Middle frontal gyrus (tissue), 1 donor: ENCODE data around the gene HMCN2.
"Not testable (repeated sequence)": the region's sequence is repeated elsewhere in the genome, so short reads cannot be mapped to it uniquely, and the experiment has no call there.

Experiments used
- DNase-seq: peaks from one replicate; pipeline ENCODE4 v3.0.0-alpha.2; 2015; ENCODE audit warnings: low spot score; ENCODE audit errors: extremely low spot score

HMCN2 gene

GRCh38 chr9:130387905-130388304, 122.3 kb downstream of the HMCN2 start:
- DNase-seq, result no peak

DNA sequence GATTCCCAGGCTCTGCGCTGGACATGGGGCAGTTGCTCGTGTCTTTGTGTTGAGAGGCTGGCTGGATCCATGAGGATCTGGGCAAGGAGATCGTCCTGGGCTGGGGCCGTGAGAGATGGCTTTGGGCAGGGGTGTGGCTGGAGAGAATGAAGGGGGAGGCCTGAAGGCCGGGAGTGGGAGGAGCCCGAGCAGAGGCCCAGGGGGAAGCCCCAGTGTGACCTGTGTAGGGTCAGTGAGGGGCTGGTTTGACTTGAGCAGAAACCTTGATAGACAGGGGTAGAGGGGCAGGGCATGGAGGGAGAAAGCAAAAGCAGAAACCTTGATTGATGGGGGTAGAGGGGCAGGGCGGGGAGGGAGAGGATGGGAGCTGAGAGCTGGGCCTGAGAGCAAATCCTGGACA, 124.8 kb downstream of the HMCN2 start:
- no peak for DNase-seq

- no peak for DNase-seq
Measured at GRCh38 chr9:130390986-130391385, 125.4 kb downstream of the HMCN2 start.

- no peak for DNase-seq
Measured at GRCh38 chr9:130391866-130392265, 126.3 kb downstream of the HMCN2 start.

DNA sequence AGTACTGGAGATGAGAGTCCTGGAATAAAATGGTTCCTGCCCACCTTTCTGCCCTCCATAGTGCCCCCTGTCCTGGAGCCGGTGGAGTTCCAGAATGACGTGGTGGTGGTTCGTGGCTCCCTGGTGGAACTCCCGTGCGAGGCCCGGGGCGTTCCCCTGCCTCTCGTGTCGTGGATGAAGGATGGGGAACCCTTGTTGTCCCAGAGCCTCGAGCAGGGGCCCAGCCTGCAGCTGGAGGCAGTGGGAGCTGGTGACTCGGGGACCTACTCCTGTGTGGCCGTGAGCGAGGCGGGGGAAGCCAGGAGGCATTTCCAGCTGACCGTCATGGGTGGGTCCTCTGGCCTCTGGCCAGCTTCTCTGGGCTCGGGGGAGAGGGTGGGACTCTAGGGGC, 128.1 kb downstream of the HMCN2 start:
- no peak for DNase-seq

GRCh38 chr9:130394320-130394719, 128.8 kb downstream of the HMCN2 start:
- no peak for DNase-seq

- DNase-seq, result no peak
Measured at GRCh38 chr9:130394814-130395470, 129.4 kb downstream of the HMCN2 start.

GRCh38 chr9:130395810-130396435, 130.4 kb downstream of the HMCN2 start:
- no peak for DNase-seq

DNA sequence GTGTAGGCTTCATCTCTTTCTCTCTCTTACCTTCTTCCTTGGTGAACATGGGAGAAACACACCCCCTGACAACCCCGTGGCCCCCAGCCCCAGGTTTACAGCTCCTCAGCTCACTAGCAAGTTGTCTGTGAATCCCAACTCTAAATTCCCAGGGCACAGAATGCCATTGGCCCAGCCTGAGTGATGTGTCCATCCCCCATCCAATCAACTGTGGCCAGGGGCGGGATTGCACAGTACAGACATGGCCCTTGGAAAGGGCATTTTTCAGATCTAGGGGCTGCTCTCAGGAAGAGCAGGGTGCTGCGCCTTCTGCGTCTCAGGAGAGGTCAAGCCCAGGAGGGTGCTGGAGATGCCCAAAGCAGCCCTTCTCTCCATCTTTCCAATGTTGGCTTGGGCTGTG, 131.0 kb downstream of the HMCN2 start:
- DNase-seq, result no peak

DNA sequence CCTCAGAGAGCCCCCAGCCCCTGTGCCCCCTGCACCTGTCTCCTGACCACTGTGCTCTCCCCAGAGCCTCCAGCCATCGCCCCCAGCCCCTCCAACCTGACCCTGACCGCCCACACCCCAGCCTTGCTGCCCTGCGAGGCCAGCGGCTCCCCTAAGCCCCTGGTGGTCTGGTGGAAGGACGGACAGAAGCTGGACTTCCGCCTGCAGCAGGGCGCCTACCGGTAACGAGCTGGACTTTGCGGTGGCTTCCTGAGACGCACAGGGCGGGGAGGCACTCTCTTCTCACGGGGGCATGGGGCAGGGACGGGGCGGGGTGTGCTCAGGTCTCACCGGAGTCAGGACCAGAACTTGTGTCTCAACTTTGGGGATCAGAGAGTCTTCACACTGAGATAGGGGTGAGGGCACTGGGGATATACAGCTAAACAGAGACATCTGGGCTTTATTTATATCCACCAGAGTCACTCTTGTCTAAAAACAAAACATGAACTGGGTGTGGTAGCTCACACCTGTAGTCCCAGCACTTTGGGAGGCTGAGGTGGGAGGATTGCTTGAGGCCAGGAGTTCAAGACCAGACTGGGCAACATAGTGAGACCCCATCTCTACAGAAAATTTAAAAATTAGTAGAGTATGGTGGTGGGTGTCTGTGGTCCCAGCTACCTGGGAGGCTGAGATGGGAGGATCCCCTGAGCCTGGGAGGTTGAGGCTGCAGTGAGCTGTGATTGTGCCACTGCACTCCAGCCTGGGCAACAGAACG, 133.1 kb downstream of the HMCN2 start:
- DNase-seq, result no peak

DNA sequence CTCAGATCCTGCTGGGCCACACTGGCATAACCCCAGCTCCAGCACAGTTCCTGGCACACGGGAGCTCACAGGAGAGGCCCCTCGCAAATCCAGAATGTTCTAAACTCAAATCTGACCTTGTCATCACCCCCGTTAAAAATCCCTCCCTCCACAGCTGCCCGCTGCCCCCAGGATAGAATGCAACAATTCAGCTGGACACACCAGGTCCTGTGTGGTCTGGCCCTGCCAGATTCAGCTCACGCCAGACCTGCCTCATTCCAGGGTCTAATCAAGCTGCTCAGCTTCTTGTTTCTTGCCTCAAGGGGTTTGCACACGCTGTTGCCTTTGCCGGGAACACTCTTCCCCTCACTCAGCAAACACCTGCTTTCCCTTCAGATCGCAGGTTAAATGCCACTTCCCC, 134.2 kb downstream of the HMCN2 start:
- no peak for DNase-seq

GRCh38 chr9:130400870-130401269, 135.3 kb downstream of the HMCN2 start:
- no peak for DNase-seq

- not testable (repeated sequence) for DNase-seq
Measured at GRCh38 chr9:130401742-130402141, 136.2 kb downstream of the HMCN2 start.

DNA sequence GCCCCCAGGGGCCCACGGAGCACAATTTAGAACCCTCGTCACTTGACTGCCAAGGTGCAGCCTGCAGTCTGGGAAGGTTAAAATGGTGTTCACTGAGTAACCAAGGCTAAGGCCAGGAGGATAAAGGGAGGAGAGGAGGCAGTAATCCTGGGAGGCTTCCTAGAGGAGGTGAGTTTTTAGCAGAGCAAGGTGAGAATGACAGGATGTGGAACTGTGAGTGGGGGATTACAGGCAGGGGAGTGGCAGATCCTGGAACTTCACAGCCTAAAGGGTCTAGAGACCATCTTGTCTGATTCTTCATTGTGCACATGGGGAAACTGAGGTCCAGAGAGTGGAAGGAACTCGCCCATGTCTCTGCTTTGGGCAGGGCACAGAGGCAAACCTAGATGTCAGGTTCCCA, 136.7 kb downstream of the HMCN2 start:
- no peak for DNase-seq

GRCh38 chr9:130402645-130403440, 137.3 kb downstream of the HMCN2 start:
- DNase-seq, result no peak

DNA sequence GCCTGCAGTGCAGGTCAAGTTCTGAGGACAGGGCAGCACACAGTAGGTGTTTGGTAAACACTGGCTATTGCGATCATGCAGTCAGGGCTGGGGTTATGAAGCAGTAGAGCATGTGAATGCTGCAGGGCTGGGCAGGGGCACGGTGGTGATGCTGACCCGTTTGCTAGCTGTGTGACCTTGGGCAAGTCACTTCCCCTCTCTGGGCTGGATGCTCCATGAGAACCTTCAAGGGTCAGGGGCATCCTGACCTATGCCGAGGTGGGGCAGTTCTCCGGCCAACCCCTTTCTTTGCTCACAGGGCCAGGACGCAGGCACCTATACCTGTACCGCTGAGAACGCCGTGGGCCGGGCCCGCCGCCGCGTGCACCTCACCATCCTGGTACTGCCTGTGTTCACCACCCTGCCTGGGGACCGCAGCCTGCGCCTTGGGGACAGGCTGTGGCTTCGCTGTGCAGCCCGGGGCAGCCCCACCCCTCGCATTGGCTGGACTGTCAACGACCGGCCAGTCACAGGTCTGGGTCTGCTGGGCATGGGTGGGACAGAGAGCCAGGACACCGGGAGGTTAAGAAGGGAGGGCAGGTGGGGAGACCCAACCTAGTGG, 140.2 kb downstream of the HMCN2 start:
- no peak for DNase-seq

GRCh38 chr9:130406278-130406895, 140.8 kb downstream of the HMCN2 start:
- no peak for DNase-seq

DNA sequence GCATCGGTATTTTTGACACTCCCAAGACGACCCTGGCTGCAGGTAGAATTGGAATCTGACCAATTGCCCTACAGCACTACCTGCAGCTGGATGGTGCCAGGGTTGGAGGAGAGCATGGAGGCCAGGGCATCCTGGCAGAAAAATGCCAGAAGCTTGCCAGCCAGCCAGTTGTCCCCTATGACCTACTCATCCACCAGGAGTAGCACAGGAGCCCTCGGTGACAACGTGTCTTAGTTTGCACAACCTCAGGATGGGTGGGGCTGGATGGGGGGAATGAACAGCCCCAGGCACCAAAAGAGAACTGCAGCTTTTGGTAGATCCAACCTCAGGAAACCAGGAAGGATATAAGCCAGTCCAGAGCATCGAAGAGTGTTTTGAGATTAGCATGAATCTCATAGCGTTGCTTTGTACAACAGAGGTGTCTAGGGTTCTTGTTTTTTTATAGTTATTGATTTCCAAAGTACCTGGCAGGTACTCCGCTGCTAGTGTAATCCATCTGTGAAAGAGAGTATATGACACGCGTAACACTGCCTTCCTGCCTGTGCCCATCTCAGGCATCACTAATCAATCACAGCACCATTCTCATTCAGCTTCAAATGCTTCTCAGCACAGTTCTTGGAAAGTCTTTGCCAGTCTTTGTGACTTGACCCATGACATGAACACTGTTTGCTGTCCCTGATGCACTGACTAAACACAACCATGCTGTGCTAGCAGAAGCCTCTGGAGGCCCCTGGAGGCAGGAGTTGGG, 142.5 kb downstream of the HMCN2 start:
- DNase-seq, result no peak

- DNase-seq, result no peak
Measured at GRCh38 chr9:130408669-130409068, 143.1 kb downstream of the HMCN2 start.

- no peak for DNase-seq
Measured at GRCh38 chr9:130409246-130409645, 143.7 kb downstream of the HMCN2 start.
